GM12892 (cell line): ENCODE data around the gene SPATA2L.

Source experiments
- POLR2A ChIP-seq: IDR thresholded peaks from 2 replicates; pipeline ENCODE4 v1.6.1; 2011; ENCODE audit warnings: low read depth, low read length, control low read depth
- POLR2AphosphoS5 ChIP-seq: IDR thresholded peaks from 2 replicates; pipeline ENCODE4 v1.6.1; 2011; ENCODE audit warnings: low read depth, low read length, control low read depth

- no peak for TF ChIP-seq POLR2A
- TF ChIP-seq POLR2AphosphoS5: no peak
Observed at GRCh38 chr16:89687092-89687940, 14.2 kb downstream of the SPATA2L start.
